ENCODE data around the gene TENT5C. TPM values are rescaled to one million over a fixed set of nuclear protein-coding genes. Genes with fewer than 3 reads are reported as not detected.
A peak's percentile ranks its signal among the peaks of the same experiment; 100 is the strongest.

Gene TENT5C
- total RNA-seq, 2 donors from 2014 or later = 75.1 to 86.2 TPM

DNA sequence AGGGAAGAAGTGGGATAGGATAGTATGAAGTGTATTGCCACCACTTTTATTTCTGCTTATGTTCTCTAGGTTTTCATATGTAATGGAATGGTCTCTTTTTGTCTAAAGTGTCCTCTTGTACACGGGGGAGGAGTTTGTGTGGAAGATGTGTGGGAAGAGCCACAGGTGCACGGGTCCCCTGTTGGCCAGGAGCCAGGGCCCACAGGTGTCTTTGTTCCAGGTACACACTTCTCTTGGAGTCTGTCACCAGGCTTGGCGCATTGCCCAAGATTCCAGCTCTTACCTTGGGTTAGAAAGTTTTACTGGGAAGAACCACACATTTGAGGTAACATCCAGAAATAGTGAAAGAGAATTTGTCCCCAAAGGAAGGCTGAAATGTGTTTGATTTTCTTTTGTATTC is 10.5 kb downstream of the TENT5C start:
- Mint-ChIP-seq H3K27ac (peak overlapping the region; percentile 94 to 95), H3K4me3 (peak overlapping the region; percentile 92), H3K36me3 (peaks cover 49% of the 10 kb centered on the region), H3K4me1 (ENCODE audit: low read depth in 2 of 2) (peaks cover 84 to 94% of the 10 kb centered on the region in 2 donors), H3K9me3 (no peaks in the 10 kb centered on the region), H3K27me3 (no peaks in the 10 kb centered on the region)
- no peak for DNase-seq (ENCODE audit: low spot score)
- ATAC-seq = no peak

DNA sequence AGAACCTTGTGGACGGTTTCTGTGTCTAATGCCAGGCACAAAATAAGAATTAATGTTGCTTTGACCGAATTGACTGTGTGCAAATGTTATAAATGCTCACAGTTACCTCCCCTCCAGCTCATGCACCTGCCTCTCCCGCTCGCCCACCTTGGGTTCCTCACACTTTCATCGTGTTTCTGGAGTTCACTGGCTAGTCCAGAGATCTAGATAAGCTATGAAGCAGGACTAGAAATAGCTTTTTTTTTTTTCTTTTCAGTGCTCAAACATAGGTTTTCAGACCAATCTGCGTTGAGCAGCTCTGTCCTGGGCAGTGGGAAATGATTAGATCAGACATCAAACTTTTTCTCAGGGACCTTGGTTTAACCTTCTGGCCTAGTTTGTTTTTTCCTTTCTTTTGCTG is 11.1 kb downstream of the TENT5C start:
- Mint-ChIP-seq H3K27ac (peak overlapping the region; percentile 94 to 95), H3K9me3 (no peaks in the 10 kb centered on the region), H3K36me3 (peaks cover 51% of the 10 kb centered on the region), H3K27me3 (no peaks in the 10 kb centered on the region), H3K4me3 (peak overlapping the region; percentile 92), H3K4me1 (ENCODE audit: low read depth in 2 of 2) (peaks cover 83 to 94% of the 10 kb centered on the region in 2 donors)
- ATAC-seq (no peak), DNase-seq (ENCODE audit: low spot score) (no peak)

DNA sequence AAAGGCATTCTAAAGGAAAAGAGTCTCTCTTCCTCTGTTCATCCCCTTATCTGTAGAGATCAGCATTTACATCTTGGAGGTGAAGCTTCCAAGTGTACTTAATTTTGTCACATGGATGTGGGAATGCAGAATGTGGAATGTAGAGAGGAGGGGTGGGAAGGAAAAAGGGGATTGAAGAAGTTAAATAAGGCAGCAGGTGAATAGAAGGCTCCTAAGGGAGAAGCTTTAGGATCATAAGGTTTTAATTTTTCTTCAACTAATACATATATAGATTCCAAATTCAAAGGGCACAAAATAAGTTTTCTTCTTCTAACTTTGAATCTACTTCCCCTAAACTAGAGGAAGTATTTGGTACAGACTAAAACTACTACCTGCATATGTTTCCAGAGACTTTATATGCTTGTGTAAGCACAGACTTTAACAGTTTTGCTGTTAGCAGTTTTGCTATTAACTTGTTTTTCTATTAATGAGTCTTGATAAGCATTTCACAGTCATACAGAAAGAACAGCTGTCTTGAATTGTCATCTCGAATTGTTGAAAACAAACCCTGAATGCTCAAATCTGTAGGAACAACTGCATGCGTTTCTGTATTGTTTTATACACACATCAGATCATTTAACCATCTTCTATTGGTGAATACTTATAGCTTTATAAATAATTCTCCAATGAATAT is 12.7 kb downstream of the TENT5C start:
- H3K36me3 Mint-ChIP-seq = peaks cover 61% of the 10 kb centered on the region
- H3K27me3 Mint-ChIP-seq = no peaks in the 10 kb centered on the region
- H3K4me3 Mint-ChIP-seq = peak overlapping the region; percentile 92
- H3K9me3 Mint-ChIP-seq = no peaks in the 10 kb centered on the region
- H3K27ac Mint-ChIP-seq = peak overlapping the region; percentile 94 to 95
- peaks cover 84 to 93% of the 10 kb centered on the region in 2 donors for H3K4me1 Mint-ChIP-seq (ENCODE audit: low read depth in 2 of 2)
- no peak for DNase-seq (ENCODE audit: low spot score)
- peak in 1 of 2 donors; percentile 34 for ATAC-seq

DNA sequence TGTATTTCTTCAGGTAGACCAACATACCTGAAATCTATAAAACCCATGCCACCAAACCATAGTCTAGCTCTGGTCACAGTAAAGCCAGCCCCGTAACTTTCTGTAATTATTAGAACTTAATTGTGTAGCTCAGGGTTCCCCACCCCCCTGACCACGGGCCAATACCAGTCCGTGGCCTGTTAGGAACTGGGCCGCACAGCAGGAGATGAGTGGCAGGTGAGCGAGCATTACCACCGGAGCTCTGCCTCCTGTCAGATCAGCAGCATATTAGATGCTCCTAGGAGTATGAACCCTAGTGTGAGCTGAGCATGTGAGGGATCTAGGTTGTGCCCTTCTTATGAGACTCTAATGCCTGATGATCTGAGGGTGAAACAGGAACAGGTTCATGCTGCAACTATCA is 14.6 kb downstream of the TENT5C start:
- peak overlapping the region; percentile 94 to 95 for H3K27ac Mint-ChIP-seq
- H3K36me3 Mint-ChIP-seq = peaks cover 61% of the 10 kb centered on the region
- no peak for DNase-seq (ENCODE audit: low spot score)
- no peaks in the 10 kb centered on the region for H3K27me3 Mint-ChIP-seq
- no peak for ATAC-seq
- H3K4me3 Mint-ChIP-seq = peak overlapping the region; percentile 92
- H3K9me3 Mint-ChIP-seq = no peaks in the 10 kb centered on the region
- peaks cover 80 to 88% of the 10 kb centered on the region in 2 donors for H3K4me1 Mint-ChIP-seq (ENCODE audit: low read depth in 2 of 2)

DNA sequence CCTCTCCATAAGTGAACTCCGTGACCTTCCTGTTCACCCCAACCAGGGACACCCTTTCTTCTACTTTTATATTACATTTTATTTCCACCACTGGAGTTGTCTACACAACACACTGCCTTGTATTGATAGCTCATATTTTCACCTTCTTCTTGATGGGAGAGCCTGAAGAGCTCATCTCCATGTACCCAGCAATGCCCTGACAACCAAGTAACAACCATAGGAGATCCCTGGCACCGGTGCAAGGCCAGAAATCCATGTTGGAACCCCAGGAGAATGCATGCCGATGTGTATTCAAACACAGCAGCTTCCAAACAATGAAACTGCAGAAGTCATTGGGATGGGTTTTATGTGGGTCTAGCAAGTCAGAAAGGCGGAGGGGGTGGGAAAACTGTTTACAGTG is 15.5 kb downstream of the TENT5C start:
- Mint-ChIP-seq H3K36me3 (peaks cover 61% of the 10 kb centered on the region), H3K9me3 (no peaks in the 10 kb centered on the region), H3K4me3 (peak overlapping the region; percentile 54), H3K4me1 (ENCODE audit: low read depth in 2 of 2) (peaks cover 73 to 83% of the 10 kb centered on the region in 2 donors), H3K27me3 (no peaks in the 10 kb centered on the region), H3K27ac (peak overlapping the region; percentile 69 to 94)
- no peak for DNase-seq (ENCODE audit: low spot score)
- ATAC-seq = no peak

DNA sequence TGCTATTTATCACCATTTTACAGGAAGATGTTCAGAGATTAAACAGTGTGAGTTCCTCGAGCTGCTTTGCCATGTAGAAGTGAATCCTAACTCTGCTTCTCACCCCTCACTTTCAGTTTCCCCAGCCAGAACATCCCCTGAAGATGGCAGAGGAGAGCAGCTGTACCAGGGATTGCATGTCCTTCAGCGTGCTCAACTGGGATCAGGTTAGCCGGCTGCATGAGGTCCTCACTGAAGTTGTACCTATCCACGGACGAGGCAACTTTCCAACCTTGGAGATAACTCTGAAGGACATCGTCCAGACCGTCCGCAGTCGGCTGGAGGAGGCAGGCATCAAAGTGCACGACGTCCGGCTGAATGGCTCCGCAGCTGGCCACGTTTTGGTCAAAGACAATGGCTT is 16.9 kb downstream of the TENT5C start:
- ATAC-seq = peak; percentile 62 to 78
- DNase-seq (ENCODE audit: low spot score) = no peak
- H3K27me3 Mint-ChIP-seq = no peaks in the 10 kb centered on the region

DNA sequence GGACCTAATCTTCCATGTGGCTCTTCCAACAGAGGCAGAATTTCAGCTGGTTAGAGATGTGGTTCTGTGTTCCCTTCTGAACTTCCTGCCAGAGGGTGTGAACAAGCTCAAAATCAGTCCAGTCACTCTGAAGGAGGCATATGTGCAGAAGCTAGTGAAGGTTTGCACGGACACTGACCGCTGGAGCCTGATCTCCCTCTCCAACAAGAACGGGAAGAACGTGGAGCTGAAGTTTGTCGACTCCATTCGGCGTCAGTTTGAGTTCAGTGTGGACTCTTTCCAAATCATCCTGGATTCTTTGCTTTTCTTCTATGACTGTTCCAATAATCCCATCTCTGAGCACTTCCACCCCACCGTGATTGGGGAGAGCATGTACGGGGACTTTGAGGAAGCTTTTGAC is 17.3 kb downstream of the TENT5C start:
- no peak for DNase-seq (ENCODE audit: low spot score)
- H3K27ac Mint-ChIP-seq = peak overlapping the region; percentile 71 to 85
- no peaks in the 10 kb centered on the region for H3K27me3 Mint-ChIP-seq

More for the DNA sequence above, 16.9 kb downstream of the TENT5C start:
- H3K4me1 Mint-ChIP-seq (ENCODE audit: low read depth in 2 of 2) = peaks cover 75 to 83% of the 10 kb centered on the region in 2 donors
- H3K27ac Mint-ChIP-seq = peak overlapping the region; percentile 71 to 85
- no peaks in the 10 kb centered on the region for H3K9me3 Mint-ChIP-seq
- peaks cover 70% of the 10 kb centered on the region for H3K36me3 Mint-ChIP-seq
- peak overlapping the region; percentile 58 for H3K4me3 Mint-ChIP-seq

DNA sequence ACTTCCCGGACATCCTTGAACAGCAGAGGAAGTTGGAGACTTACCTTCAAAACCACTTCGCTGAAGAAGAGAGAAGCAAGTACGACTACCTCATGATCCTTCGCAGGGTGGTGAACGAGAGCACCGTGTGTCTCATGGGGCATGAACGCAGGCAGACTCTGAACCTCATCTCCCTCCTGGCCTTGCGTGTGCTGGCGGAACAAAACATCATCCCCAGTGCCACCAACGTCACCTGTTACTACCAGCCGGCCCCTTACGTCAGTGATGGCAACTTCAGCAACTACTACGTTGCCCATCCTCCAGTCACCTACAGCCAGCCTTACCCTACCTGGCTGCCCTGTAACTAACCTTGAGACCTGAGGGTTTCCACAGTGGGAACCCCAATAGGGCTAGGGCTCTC is 17.9 kb downstream of the TENT5C start:
- H3K9me3 Mint-ChIP-seq = no peaks in the 10 kb centered on the region
- peak overlapping the region; percentile 34 for H3K4me3 Mint-ChIP-seq
- H3K36me3 Mint-ChIP-seq = peaks cover 65% of the 10 kb centered on the region
- DNase-seq (ENCODE audit: low spot score) = no peak
- peaks cover 69 to 76% of the 10 kb centered on the region in 2 donors for H3K4me1 Mint-ChIP-seq (ENCODE audit: low read depth in 2 of 2)
- no peak for ATAC-seq
- peak overlapping the region in 1 of 2 donors; percentile 58 for H3K27ac Mint-ChIP-seq
- no peaks in the 10 kb centered on the region for H3K27me3 Mint-ChIP-seq

More for the DNA sequence above, 17.3 kb downstream of the TENT5C start:
- Mint-ChIP-seq H3K36me3 (peaks cover 67% of the 10 kb centered on the region), H3K9me3 (no peaks in the 10 kb centered on the region), H3K4me3 (peak overlapping the region; percentile 58), H3K4me1 (ENCODE audit: low read depth in 2 of 2) (peaks cover 72 to 81% of the 10 kb centered on the region in 2 donors)
- ATAC-seq = no peak

DNA sequence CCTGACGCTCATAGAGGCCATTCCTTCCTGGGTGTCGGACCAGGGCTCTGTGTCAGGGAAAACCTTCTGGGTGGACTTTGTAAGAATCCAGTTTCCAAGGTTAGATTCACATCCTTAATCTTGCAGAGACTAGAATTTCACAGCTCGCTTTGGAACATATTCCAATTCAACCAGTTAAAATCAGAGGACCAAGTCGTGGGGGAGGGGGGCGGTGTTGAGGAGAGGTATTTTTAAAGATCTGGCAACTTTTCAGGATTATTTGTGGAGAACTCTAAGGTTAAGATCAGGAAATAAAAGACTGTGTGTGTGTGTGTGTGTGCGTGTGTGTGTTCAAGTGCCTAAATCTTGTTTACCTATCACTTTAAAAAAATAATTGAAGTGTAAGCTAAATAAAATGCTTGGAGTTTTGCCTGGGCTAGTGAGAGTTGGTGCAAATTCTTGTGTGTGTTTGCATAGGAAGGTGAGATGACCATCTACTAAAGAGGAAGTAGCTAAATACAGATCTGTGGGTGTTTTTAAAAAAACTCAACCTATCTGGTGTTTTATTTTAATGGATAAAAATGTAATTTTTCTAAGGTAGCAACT is 21.8 kb downstream of the TENT5C start:
- H3K9me3 Mint-ChIP-seq = peaks cover 4% of the 10 kb centered on the region
- DNase-seq (ENCODE audit: low spot score) = no peak
- H3K4me3 Mint-ChIP-seq = peak overlapping the region; percentile 43
- no peak for ATAC-seq
- H3K4me1 Mint-ChIP-seq (ENCODE audit: low read depth in 2 of 2) = peaks cover 60 to 62% of the 10 kb centered on the region in 2 donors
- peaks cover 59% of the 10 kb centered on the region for H3K36me3 Mint-ChIP-seq
- peaks cover 0 to 2% of the 10 kb centered on the region in 2 donors for H3K27me3 Mint-ChIP-seq
- peak overlapping the region in 1 of 2 donors; percentile 50 for H3K27ac Mint-ChIP-seq

DNA sequence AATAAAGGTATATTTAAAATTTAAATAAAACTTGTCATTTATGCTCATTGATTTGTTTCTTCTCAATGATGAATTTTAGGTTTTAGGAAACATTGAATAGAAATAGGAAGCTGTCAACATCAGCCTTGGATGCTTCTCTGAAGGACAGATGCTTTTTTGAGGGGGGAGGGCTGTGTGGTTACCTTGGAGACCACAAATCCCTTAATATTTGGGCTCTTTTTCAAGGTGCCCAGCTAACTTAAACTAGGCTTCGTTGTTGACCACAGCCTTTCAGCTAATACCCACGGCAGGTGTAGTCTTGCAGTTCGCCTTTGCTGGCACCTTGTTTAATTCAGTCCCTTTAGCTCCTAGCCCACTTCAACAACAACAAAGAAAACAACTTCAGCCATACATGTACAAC is 22.5 kb downstream of the TENT5C start:
- Mint-ChIP-seq H3K36me3 (peaks cover 52% of the 10 kb centered on the region), H3K27me3 (peaks cover 0 to 4% of the 10 kb centered on the region in 2 donors), H3K4me1 (ENCODE audit: low read depth in 2 of 2) (peaks cover 58 to 59% of the 10 kb centered on the region in 2 donors), H3K4me3 (no peak overlapping the region), H3K27ac (no peak overlapping the region), H3K9me3 (peaks cover 4% of the 10 kb centered on the region)
- DNase-seq (ENCODE audit: low spot score) (no peak), ATAC-seq (no peak)

DNA sequence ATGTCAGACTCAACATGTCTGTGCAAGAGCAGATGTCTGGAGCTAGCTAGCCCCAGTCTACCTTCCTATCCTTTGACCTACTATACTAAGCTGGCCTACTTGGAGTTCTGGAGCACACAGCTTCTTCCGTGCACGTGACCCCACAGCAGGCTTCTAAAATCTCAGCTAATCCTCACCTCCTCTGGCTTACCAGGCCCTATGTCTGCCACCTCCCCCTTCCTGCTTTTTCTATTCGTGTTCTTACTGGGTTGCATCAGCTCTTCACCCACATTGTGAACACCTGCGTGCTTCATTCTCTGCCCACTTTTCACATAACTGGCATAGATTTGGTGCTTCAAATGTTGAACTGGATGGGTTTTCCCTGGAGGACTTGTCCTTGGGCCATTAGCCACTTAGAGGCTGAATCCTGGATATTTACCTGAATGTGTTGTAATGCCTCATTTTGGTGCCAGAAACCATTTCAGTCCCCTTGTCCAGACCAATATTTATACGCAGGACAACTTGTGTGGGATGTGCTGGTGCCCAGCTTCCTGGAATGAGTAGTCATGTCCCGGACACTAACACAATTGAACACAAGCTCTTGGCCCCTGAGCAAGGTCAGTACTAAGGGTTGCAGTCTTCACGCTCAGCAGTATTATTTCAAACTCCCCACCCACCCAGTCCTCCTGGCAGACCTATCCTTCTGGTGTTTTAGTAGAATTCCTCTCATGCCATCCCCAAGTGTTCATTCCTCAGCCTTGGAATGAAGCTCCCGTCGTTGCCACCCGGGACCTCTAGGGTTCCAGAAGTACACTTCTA is 24.0 kb downstream of the TENT5C start:
- no peak for ATAC-seq
- peak overlapping the region in 1 of 2 donors; percentile 40 for H3K27ac Mint-ChIP-seq
- peaks cover 4% of the 10 kb centered on the region for H3K9me3 Mint-ChIP-seq
- H3K4me1 Mint-ChIP-seq (ENCODE audit: low read depth in 2 of 2) = peaks cover 48 to 51% of the 10 kb centered on the region in 2 donors
- H3K4me3 Mint-ChIP-seq = no peak overlapping the region
- peaks cover 37% of the 10 kb centered on the region for H3K36me3 Mint-ChIP-seq
- no peak for DNase-seq (ENCODE audit: low spot score)
- H3K27me3 Mint-ChIP-seq = peaks cover 0 to 5% of the 10 kb centered on the region in 2 donors

DNA sequence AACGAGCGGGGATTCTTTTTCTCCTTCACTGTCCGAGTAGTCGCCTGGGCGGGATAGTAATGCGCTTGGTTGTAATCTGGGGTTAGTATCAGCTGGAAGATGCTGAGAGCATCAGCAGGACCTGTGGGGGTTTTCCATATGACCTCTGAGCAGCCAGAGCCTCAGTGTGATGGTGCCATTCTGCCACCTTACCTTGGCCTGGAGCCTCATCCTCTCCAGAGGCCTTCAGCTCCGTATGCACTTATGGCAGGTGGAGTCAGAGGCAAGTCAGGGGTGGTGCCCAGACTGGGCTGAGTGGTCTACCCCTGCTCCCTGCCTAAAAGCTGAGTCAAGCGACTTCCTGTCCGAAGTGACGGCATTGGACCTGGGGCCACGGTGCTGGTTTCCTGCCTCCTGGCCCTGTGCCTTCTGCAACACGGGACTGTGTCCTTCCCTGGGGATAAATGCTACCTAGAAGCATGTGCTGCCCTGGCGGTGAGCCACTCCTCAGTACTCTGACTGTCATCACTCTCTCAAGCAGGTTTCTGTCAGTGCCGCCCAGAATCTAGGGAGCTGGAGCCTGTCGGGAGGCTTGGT is 24.7 kb downstream of the TENT5C start:
- Mint-ChIP-seq H3K36me3 (peaks cover 30% of the 10 kb centered on the region), H3K27me3 (peaks cover 0 to 6% of the 10 kb centered on the region in 2 donors), H3K27ac (no peak overlapping the region), H3K9me3 (peaks cover 4% of the 10 kb centered on the region), H3K4me3 (no peak overlapping the region), H3K4me1 (ENCODE audit: low read depth in 2 of 2) (peaks cover 43 to 50% of the 10 kb centered on the region in 2 donors)
- DNase-seq (ENCODE audit: low spot score) = no peak
- no peak for ATAC-seq

DNA sequence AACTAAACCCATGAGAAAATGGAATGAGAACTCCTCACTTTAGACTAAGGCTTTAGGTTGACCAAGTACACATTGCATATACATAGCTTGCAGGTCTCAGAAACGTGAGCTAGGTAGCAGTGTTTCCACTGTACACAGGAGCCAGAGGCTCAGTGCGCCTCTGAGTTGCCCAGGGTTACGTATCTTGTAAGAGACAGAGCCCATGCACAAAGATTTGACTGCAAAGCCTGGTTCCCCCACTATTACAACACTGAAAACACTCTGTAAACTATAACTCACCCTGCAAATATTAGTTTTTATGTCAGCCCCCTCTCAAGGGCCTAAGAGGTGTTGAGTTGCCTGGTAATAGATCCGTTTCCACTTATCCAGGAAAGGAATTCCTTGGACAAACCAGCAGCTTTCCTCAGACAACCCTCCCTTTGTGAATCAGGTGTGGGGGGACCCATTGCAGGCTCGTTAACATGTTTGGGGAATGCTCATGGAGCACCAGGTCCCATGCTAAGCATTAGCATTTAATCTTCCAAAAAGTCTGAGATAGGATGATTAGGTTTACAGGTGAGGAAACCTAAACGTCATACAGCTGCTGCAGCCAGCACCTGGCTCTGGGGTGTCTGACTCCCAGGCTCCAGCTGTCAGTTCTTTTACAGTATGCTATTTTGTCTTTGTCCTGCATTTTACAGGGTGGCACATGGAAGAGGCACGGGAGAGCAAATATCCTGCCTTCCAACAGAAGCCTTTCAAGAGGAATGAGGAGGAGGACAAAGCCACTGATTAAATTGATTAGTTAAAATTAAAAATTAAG is 25.7 kb downstream of the TENT5C start:
- H3K27me3 Mint-ChIP-seq = peaks cover 0 to 9% of the 10 kb centered on the region in 2 donors
- peaks cover 4% of the 10 kb centered on the region for H3K9me3 Mint-ChIP-seq
- peaks cover 24% of the 10 kb centered on the region for H3K36me3 Mint-ChIP-seq
- no peak for DNase-seq (ENCODE audit: low spot score)
- ATAC-seq = no peak
- peaks cover 47 to 53% of the 10 kb centered on the region in 2 donors for H3K4me1 Mint-ChIP-seq (ENCODE audit: low read depth in 2 of 2)
- H3K4me3 Mint-ChIP-seq = no peak overlapping the region
- no peak overlapping the region for H3K27ac Mint-ChIP-seq

All from natural killer cell treated with Interleukin-12 subunit alpha and Interleukin-12 subunit beta and Interleukin-15 and Interleukin-18, amount 100 ng/mL, for 72 hours (primary cell).